SK-N-SH treated with all-trans-retinoic acid at 6 μM for 48 hours (cell line): ENCODE results near the gene PTPRD.

Experiments
- PPARA ChIP-seq: fragments of 250-450 bp; sonication (Bioruptor Pico); IDR thresholded peaks from 2 replicates; pipeline ENCODE4 v1.5.0; 2020; ENCODE audit warnings: mild to moderate bottlenecking, borderline replicate concordance
- RARB ChIP-seq: fragments of 250-450 bp; sonication (Bioruptor Pico); IDR thresholded peaks from 2 replicates; pipeline ENCODE4 v1.8.0; 2021; ENCODE audit warnings: mild to moderate bottlenecking, moderate library complexity
- ZC3H10 ChIP-seq: fragments of 250-450 bp; sonication (Bioruptor Pico); IDR thresholded peaks from 2 replicates; pipeline ENCODE4 v1.5.1; 2021; ENCODE audit warnings: mild to moderate bottlenecking, moderate library complexity
- TF ChIP-seq, protein P1 (sequence below): fragments of 250-450 bp; sonication (Bioruptor Pico); IDR thresholded peaks from 2 replicates; pipeline ENCODE4 v1.8.0; 2020; ENCODE audit warnings: mild to moderate bottlenecking, moderate library complexity, borderline replicate concordance

DNA sequence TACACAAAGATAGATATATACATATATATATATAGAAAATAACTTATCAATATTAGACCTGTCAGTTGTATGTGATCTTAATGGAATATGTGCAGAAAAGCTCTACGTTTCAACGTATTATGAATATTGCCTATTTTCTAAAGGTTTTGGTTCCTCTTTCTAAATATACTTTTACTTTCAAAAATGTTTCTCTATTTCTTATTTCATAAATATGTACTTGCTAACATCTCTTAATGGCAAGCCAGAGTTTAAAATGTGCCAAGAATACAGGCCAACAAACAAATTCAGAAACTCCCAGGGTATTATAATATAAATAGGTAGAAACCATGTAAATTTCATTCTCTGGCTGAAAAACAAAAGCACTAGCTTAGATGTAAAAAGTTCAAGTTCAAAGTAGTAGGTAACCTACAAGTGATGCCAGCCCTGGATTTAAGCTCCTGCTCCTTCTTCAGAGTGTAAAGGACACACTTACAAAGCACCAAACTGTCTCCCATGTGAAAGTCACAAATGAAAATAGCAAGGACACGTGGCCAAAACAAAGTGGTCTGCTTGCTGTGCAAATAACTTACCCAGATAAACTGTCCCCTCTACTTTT is 2128.1 kb downstream of the PTPRD start:
- TF ChIP-seq ZC3H10 (CRISPR knock-in tag) (no peak), PPARA (CRISPR knock-in tag) (no peak), RARB (CRISPR knock-in tag) (no peak)
- TF ChIP-seq, protein P1, sequence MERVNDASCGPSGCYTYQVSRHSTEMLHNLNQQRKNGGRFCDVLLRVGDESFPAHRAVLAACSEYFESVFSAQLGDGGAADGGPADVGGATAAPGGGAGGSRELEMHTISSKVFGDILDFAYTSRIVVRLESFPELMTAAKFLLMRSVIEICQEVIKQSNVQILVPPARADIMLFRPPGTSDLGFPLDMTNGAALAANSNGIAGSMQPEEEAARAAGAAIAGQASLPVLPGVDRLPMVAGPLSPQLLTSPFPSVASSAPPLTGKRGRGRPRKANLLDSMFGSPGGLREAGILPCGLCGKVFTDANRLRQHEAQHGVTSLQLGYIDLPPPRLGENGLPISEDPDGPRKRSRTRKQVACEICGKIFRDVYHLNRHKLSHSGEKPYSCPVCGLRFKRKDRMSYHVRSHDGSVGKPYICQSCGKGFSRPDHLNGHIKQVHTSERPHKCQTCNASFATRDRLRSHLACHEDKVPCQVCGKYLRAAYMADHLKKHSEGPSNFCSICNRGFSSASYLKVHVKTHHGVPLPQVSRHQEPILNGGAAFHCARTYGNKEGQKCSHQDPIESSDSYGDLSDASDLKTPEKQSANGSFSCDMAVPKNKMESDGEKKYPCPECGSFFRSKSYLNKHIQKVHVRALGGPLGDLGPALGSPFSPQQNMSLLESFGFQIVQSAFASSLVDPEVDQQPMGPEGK (CRISPR knock-in tag): no peak
